PC-9 (cell line): ENCODE measurements around the gene PARPBP. TPM values are rescaled to one million over a fixed set of nuclear protein-coding genes. Genes with fewer than 3 reads are reported as not detected.

ENCODE experiments used
- BruUV-seq: library from RNA; stranded (reverse); fragments of 400-500 nt; replicated peaks from 2 replicates; lab custom pipeline; 2021; lab: Mats Ljungman, UMichigan
- CTCF ChIA-PET: fragments of 300-600 bp; sonication (Branson Sonifier 250); formaldehyde crosslinking; loops from one replicate; lab custom pipeline; 2022; ENCODE audit warnings: antibody characterized with exemption; lab: Charles Lee
- POLR2A ChIA-PET: fragments of 300-600 bp; sonication (Branson Sonifier 250); formaldehyde crosslinking; loops from one replicate; lab custom pipeline; 2022; ENCODE audit warnings: antibody characterized with exemption; ENCODE audit not compliant: unreplicated experiment; lab: Charles Lee
- DNase-seq, 2 experiments: peaks; one replicate each; pipeline versions ENCODE4 v3.0.0 to v3.0.0-alpha.2; 2015 to 2022; ENCODE audit warnings: mixed read lengths in 1 of 2
- H2AFZ ChIP-seq: fragments of 200-600 bp; sonication (generic); 2 replicates; pipeline ENCODE4 v1.8.1; 2017; ENCODE audit warnings: antibody characterized with exemption
- H3F3A ChIP-seq: fragments of 200-600 bp; sonication (generic); 2 replicates; pipeline ENCODE4 v1.8.1; 2017; ENCODE audit warnings: antibody characterized with exemption, mild to moderate bottlenecking, low read depth; ENCODE audit not compliant: insufficient read depth
- H3K27ac ChIP-seq: fragments of 200-600 bp; sonication (generic); 2 replicates; pipeline ENCODE4 v1.6.1; 2016; ENCODE audit warnings: mixed run types
- H3K27me3 ChIP-seq: fragments of 200-600 bp; sonication (generic); 2 replicates; pipeline ENCODE4 v1.6.1; 2016; ENCODE audit warnings: low read depth, mixed run types; ENCODE audit not compliant: insufficient read depth
- H3K36me3 ChIP-seq: fragments of 200-600 bp; sonication (generic); 2 replicates; pipeline ENCODE4 v1.6.1; 2016; ENCODE audit warnings: low read depth, mixed run types
- H3K4me1 ChIP-seq: fragments of 200-600 bp; sonication (generic); replicated peaks from 2 replicates; pipeline ENCODE4 v1.6.1; 2016; ENCODE audit warnings: mixed run types; ENCODE audit not compliant: insufficient read depth
- H3K4me2 ChIP-seq: fragments of 200-600 bp; sonication (generic); 2 replicates; pipeline ENCODE4 v1.6.1; 2017; ENCODE audit warnings: mixed run types
- H3K4me3 ChIP-seq: fragments of 200-600 bp; sonication (generic); 2 replicates; pipeline ENCODE4 v1.6.1; 2016; ENCODE audit warnings: mixed run types
- H3K79me2 ChIP-seq: fragments of 200-600 bp; sonication (generic); 2 replicates; pipeline ENCODE4 v1.6.1; 2017; ENCODE audit warnings: low read depth, mixed run types
- H3K9me2 ChIP-seq: fragments of 200-600 bp; sonication (generic); 2 replicates; pipeline ENCODE4 v1.8.1; 2017; ENCODE audit warnings: mild to moderate bottlenecking; ENCODE audit not compliant: insufficient read depth
- H3K9me3 ChIP-seq: fragments of 200-600 bp; sonication (generic); 2 replicates; pipeline ENCODE4 v1.8.1; 2016; ENCODE audit warnings: low read depth; ENCODE audit not compliant: insufficient read depth
- H4K20me1 ChIP-seq: fragments of 200-600 bp; sonication (generic); 2 replicates; pipeline ENCODE4 v1.8.1; 2017; ENCODE audit not compliant: insufficient read depth
- EZH2 ChIP-seq: fragments of 200-600 bp; sonication (generic); IDR thresholded peaks from 2 replicates; pipeline ENCODE4 v1.8.0; 2017; ENCODE audit warnings: antibody characterized with exemption, low read depth
- intact Hi-C: fragments of 100-400 bp; cut with micrococcal nuclease; formaldehyde crosslinking; loops from one replicate; pipeline ENCODE4 v1.10.0; 2022; ENCODE audit not compliant: unreplicated experiment
- total RNA-seq: library from RNA; stranded (reverse); gene quantifications from 2 replicates; pipeline ENCODE4 v1.2.3, GENCODE V29; 2021
- TF ChIP-seq, protein P1 (sequence below): fragments of 200-600 bp; sonication (generic); conservative IDR thresholded peaks from 2 replicates; pipeline ENCODE4 v1.6.1; 2017; ENCODE audit warnings: mixed run types, antibody characterized with exemption, mild to moderate bottlenecking, moderate library complexity

The PARPBP gene
- total RNA-seq, 1 experiment from 2014 or later = 16.2 TPM

DNA sequence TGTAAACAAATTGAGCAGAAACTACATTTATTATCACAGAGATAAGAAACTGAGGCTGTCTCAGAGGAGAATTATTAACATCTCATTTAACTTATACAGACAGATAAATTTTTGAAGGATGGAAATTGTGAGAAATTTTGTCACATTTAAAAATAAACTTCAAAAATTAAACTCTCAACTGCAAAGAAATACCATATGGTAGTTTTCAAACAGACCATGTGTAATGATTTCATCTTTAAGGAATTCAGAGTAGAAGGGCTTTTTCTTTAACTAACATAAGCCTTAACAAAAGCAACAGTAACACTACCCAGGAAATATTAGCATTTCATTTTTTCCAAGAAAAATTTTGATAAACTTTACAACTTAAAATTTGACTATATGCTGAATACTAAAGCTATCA, 26.7 kb upstream of the PARPBP start:
- ChIA-PET CTCF (no interaction called here), POLR2A (no interaction called here)
- peaks cover 7% of the 10 kb centered on the region; the same call in 1 of the 2 replicates for H3F3A ChIP-seq
- no peak overlapping the region for H3K27ac ChIP-seq
- no peak overlapping the region for H3K4me3 ChIP-seq
- no peak for DNase-seq
- no peaks in the 10 kb centered on the region for H3K4me1 ChIP-seq
- 0 out of 2 replicates have a peak, but pooled peaks cover 5% of the 10 kb centered on the region for H4K20me1 ChIP-seq
- intact Hi-C loops = loop anchor here (10.0 kb wide), 1 partner anchor 319 kb away; no protein-coding TSS in a partner anchor
- no peaks in the 10 kb centered on the region for H3K9me2 ChIP-seq
- H3K36me3 ChIP-seq = 0 out of 2 replicates have a peak, but pooled peaks cover 5% of the 10 kb centered on the region
- BruUV-seq = no TSS peak
- no peaks in the 10 kb centered on the region for H3K27me3 ChIP-seq
- peaks cover 4% of the 10 kb centered on the region; the same call in 1 of the 2 replicates for H3K9me3 ChIP-seq
- TF ChIP-seq, protein P1, sequence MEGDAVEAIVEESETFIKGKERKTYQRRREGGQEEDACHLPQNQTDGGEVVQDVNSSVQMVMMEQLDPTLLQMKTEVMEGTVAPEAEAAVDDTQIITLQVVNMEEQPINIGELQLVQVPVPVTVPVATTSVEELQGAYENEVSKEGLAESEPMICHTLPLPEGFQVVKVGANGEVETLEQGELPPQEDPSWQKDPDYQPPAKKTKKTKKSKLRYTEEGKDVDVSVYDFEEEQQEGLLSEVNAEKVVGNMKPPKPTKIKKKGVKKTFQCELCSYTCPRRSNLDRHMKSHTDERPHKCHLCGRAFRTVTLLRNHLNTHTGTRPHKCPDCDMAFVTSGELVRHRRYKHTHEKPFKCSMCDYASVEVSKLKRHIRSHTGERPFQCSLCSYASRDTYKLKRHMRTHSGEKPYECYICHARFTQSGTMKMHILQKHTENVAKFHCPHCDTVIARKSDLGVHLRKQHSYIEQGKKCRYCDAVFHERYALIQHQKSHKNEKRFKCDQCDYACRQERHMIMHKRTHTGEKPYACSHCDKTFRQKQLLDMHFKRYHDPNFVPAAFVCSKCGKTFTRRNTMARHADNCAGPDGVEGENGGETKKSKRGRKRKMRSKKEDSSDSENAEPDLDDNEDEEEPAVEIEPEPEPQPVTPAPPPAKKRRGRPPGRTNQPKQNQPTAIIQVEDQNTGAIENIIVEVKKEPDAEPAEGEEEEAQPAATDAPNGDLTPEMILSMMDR = no peak
- no peak for TF ChIP-seq EZH2
- H3K4me2 ChIP-seq = no peak overlapping the region
- H2AFZ ChIP-seq = no peak overlapping the region
- H3K79me2 ChIP-seq = no peaks in the 10 kb centered on the region

DNA sequence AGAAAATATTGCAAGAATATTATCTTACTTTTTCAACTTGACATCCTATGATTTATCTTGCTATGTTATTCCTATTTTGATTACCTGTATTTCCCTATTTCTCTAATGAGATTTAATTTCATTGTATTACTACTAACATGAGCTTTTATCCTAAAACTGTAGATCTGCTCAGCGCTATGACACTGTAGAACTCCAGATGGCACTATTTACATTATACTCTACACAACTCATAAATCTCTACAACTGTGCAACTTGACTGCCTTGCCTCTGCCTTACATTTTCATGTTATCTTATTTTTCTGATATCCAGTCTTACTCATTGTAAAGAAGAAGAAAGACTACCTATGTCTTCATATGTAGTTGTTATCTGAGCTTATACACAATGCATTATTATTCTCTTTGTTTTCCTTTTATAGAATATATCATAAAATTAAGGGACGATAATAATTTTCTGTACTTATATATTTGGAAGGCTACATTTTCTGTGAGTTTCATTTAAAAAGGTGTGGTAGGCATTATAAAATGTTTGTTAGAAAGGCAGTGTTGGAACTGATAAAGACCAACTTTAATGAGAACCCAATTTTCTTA, 24.2 kb upstream of the PARPBP start:
- no peaks in the 10 kb centered on the region for H3K9me2 ChIP-seq

DNA sequence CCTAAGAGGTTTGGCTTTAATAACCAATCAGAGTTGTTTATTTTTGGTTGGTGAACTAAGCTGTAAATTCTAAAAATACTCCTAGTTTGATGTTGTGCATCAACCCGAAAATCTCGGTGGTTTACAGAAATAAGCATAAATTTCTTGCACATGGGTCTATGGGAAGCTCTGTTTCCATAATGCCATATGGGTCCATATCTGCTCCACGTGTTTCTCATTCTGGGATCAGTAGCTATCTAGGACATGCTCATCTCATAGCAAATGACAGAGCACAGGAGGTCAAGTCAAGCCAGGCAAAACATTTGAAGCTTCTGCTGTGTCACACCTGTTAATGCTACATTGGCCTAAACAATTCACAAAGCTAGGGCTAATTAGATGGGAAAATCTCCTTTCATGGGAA, 23.1 kb upstream of the PARPBP start:
- H3K27ac ChIP-seq = no peak overlapping the region
- no peaks in the 10 kb centered on the region for H3K27me3 ChIP-seq
- no peak overlapping the region for H2AFZ ChIP-seq
- TF ChIP-seq, protein P1 = no peak
- no peak for TF ChIP-seq EZH2
- no peaks in the 10 kb centered on the region for H3K9me2 ChIP-seq
- BruUV-seq = no TSS peak
- H3K4me1 ChIP-seq = no peaks in the 10 kb centered on the region
- no peak overlapping the region for H3K4me2 ChIP-seq
- intact Hi-C loops = loop anchor here (5.0 to 10.0 kb wide), 3 partner anchors 322 to 780 kb away; partner anchors contain the start of gene IGF1
- no peak for DNase-seq
- H3K4me3 ChIP-seq = no peak overlapping the region
- peaks cover 7% of the 10 kb centered on the region; the same call in 1 of the 2 replicates for H3F3A ChIP-seq
- no peaks in the 10 kb centered on the region for H3K79me2 ChIP-seq
- H4K20me1 ChIP-seq = peaks cover 5% of the 10 kb centered on the region; the same call in 1 of the 2 replicates
- H3K36me3 ChIP-seq = peaks cover 20% of the 10 kb centered on the region
- no peaks in the 10 kb centered on the region for H3K9me3 ChIP-seq
- ChIA-PET CTCF (interaction anchor here (0.6 to 1.8 kb wide), 3 partner anchors 15 to 773 kb away, joined by 4 to 5 read pairs (median 5); no protein-coding TSS in a partner anchor), POLR2A (no interaction called here)

More for the DNA sequence above, 24.2 kb upstream of the PARPBP start:
- H3K9me3 ChIP-seq = no peaks in the 10 kb centered on the region
- intact Hi-C loops = loop anchor here (1.0 to 10.0 kb wide), 5 partner anchors 321 to 782 kb away; partner anchors contain the start of gene IGF1
- no peak overlapping the region for H3K27ac ChIP-seq
- H2AFZ ChIP-seq = no peak overlapping the region
- H3K27me3 ChIP-seq = no peaks in the 10 kb centered on the region
- CTCF ChIA-PET = interaction anchor here (0.5 to 1.8 kb wide), 3 partner anchors 187 to 645 kb away, joined by 3 to 9 read pairs (median 5); no protein-coding TSS in a partner anchor
- no peak overlapping the region for H3K4me3 ChIP-seq
- H3K4me2 ChIP-seq = no peak overlapping the region
- no peaks in the 10 kb centered on the region for H3K4me1 ChIP-seq
- no peaks in the 10 kb centered on the region for H3K79me2 ChIP-seq
- BruUV-seq = no TSS peak
- TF ChIP-seq, protein P1 = peak; percentile 65
- no peak for TF ChIP-seq EZH2
- DNase-seq = peak in 1 of 2 experiments; percentile 41
- POLR2A ChIA-PET = interaction anchor here (0.7 kb wide), 1 partner anchor 100 kb away, joined by 7 read pairs; no protein-coding TSS in a partner anchor
- peaks cover 16% of the 10 kb centered on the region; the same call in 1 of the 2 replicates for H3K36me3 ChIP-seq
- H3F3A ChIP-seq = peaks cover 7% of the 10 kb centered on the region; the same call in 1 of the 2 replicates
- 0 out of 2 replicates have a peak, but pooled peaks cover 5% of the 10 kb centered on the region for H4K20me1 ChIP-seq
